Spinal cord (tissue), 10 donors: Measurements from ENCODE around the gene IFI35. TPM values are rescaled to one million over a fixed set of nuclear protein-coding genes. Genes with fewer than 3 reads are reported as not detected.
"Not testable (repeated sequence)": the region's sequence is repeated elsewhere in the genome, so short reads cannot be mapped to it uniquely, and the experiment has no call there.

Experiments
- DNase-seq, 6 donors: peaks; one replicate each; pipeline versions ENCODE4 v3.0.0 to v3.0.0-alpha.2; 2013 to 2015; ENCODE audit warnings: low spot score in 6 of 6, low read depth in 4 of 6
- H3K27ac ChIP-seq: one replicate; pipeline ENCODE4 v1.5.1; 2013; ENCODE audit warnings: low read depth, low read length, control low read depth
- H3K27me3 ChIP-seq: one replicate; pipeline ENCODE4 v1.6.1; 2013; ENCODE audit warnings: low read length; ENCODE audit not compliant: control insufficient read depth, insufficient read depth
- H3K36me3 ChIP-seq: one replicate; pipeline ENCODE4 v1.6.1; 2013; ENCODE audit warnings: low read length; ENCODE audit not compliant: control insufficient read depth, insufficient read depth
- H3K4me1 ChIP-seq: one replicate; pipeline ENCODE4 v1.6.1; 2013; ENCODE audit warnings: low read length; ENCODE audit not compliant: control insufficient read depth, insufficient read depth
- H3K4me3 ChIP-seq: one replicate; pipeline ENCODE4 v1.5.1; 2013; ENCODE audit warnings: low read depth, low read length, control low read depth
- H3K9me3 ChIP-seq: one replicate; pipeline ENCODE4 v1.6.1; 2013; ENCODE audit warnings: low read length; ENCODE audit not compliant: control insufficient read depth, insufficient read depth
- WGBS: methylation state at CpG from one replicate; pipeline ENCODE4 v1.1.5; 2013; ENCODE audit warnings: missing lambda C conversion rate; ENCODE audit not compliant: insufficient coverage; 5-methylcytosine and 5-hydroxymethylcytosine counted together
- polyA plus RNA-seq, 2 donors: library from polyadenylated mRNA; unstranded; fragments of 120-200 nt; gene quantifications; one replicate each; pipeline ENCODE4 v1.2.1, GENCODE V29; 2013; ENCODE audit not compliant: insufficient read length in 2 of 2
- small RNA-seq: library from RNA; depleted of rRNA; stranded (forward); fragments of <200 nt; gene quantifications from one replicate; pipeline ENCODE3, GENCODE V24; 2014; ENCODE audit warnings: low replicate concordance
- total RNA-seq, 2 donors: library from RNA; depleted of rRNA in 1 of 2; stranded (reverse); fragments of 120-200 nt in 1 of 2; fragments of >200 nt in 1 of 2; gene quantifications; one replicate each; pipeline versions ENCODE4 v1.2.3 to v1.2.4, GENCODE V29; 2013 to 2014
- donor health status: healthy.

Gene IFI35
- total and polyA plus RNA-seq, 4 donors = 8.5 to 32.5 (median 11.1) TPM

- Histone ChIP-seq H3K9me3 (no peaks in the 10 kb centered on the region), H3K4me1 (no peaks in the 10 kb centered on the region), H3K27ac (no peak overlapping the region), H3K36me3 (no peaks in the 10 kb centered on the region), H3K27me3 (no peaks in the 10 kb centered on the region), H3K4me3 (no peak overlapping the region)
- WGBS = 100% methylated on average over 1 of the region's 4 CpGs
- DNase-seq = no peak
Observed at GRCh38 chr17:43044024-43044423, 37.4 kb downstream of the IFI35 start.

- H3K27me3 ChIP-seq = no peaks in the 10 kb centered on the region
- peaks cover 3% of the 10 kb centered on the region for H3K36me3 ChIP-seq
- DNase-seq = no peak
- no peaks in the 10 kb centered on the region for H3K9me3 ChIP-seq
- WGBS = 100% methylated on average over 1 of the region's 1 CpG
- no peak overlapping the region for H3K27ac ChIP-seq
- H3K4me3 ChIP-seq = no peak overlapping the region
- no peaks in the 10 kb centered on the region for H3K4me1 ChIP-seq
Observed at GRCh38 chr17:43051969-43052368, 45.4 kb downstream of the IFI35 start.

- not testable (repeated sequence) for H3K36me3 ChIP-seq, H3K27ac ChIP-seq, H3K4me3 ChIP-seq, H3K27me3 ChIP-seq, H3K4me1 ChIP-seq, H3K9me3 ChIP-seq, DNase-seq
- WGBS = 100% methylated on average over 4 of the region's 7 CpGs
Observed at GRCh38 chr17:43053008-43053407, 46.4 kb downstream of the IFI35 start.

GRCh38 chr17:43056051-43056450, 49.5 kb downstream of the IFI35 start:
- H3K27me3 ChIP-seq = no peaks in the 10 kb centered on the region
- no peak overlapping the region for H3K27ac ChIP-seq
- peaks cover 3% of the 10 kb centered on the region for H3K36me3 ChIP-seq
- no peak overlapping the region for H3K4me3 ChIP-seq
- no CpG with 5 or more reads among the region's 7 CpGs for WGBS
- no peaks in the 10 kb centered on the region for H3K9me3 ChIP-seq
- DNase-seq = no peak
- H3K4me1 ChIP-seq = no peaks in the 10 kb centered on the region

GRCh38 chr17:43062984-43063638, 56.5 kb downstream of the IFI35 start:
- peak in 1 of 6 donors; percentile 18 for DNase-seq
- Histone ChIP-seq H3K4me3 (no peak overlapping the region), H3K27me3 (no peaks in the 10 kb centered on the region), H3K4me1 (no peaks in the 10 kb centered on the region), H3K9me3 (no peaks in the 10 kb centered on the region), H3K27ac (no peak overlapping the region), H3K36me3 (no peaks in the 10 kb centered on the region)
- WGBS = 91% methylated on average over 4 of the region's 10 CpGs

Small RNA genes lying within 50 kb of the gene (small RNA-seq; reads per million reads assigned to genes)
- not detected for gene AARSD1

Other genes with a start within 250 kb of the IFI35 start
- gene RAMP2, start 245.6 kb upstream of the IFI35 start, total RNA-seq = 100 to 1,000 TPM in 1 of 2 donors, 10 to 100 TPM in 1; 25.2 to 106 TPM
- gene RAMP2, start 245.6 kb upstream of the IFI35 start, polyA plus RNA-seq = 100 to 1,000 TPM in 1 of 2 donors, 10 to 100 TPM in 1; 79.3 to 100 TPM
- 100 to 1,000 TPM in 1 of 2 donors, 10 to 100 TPM in 1; 39.6 to 106 TPM for gene VPS25, start 233.3 kb upstream of the IFI35 start, total RNA-seq
- gene VPS25, start 233.3 kb upstream of the IFI35 start, polyA plus RNA-seq = 10 to 100 TPM; 54.1 to 64.9 TPM
- 10 to 100 TPM in 1 of 2 donors, 1 to 10 TPM in 1; 3.5 to 11.2 TPM for gene WNK4, start 226.2 kb upstream of the IFI35 start, total RNA-seq
- gene WNK4, start 226.2 kb upstream of the IFI35 start, polyA plus RNA-seq = 10 to 100 TPM in 1 of 2 donors, 1 to 10 TPM in 1; 1.9 to 14.1 TPM
- 100 to 1,000 TPM in 1 of 2 donors, 10 to 100 TPM in 1; 83.3 to 152 TPM for gene COA3, start 208.1 kb upstream of the IFI35 start, total RNA-seq
- 100 to 1,000 TPM; 126 to 127 TPM for gene COA3, start 208.1 kb upstream of the IFI35 start, polyA plus RNA-seq
- gene CNTD1, start 207.9 kb upstream of the IFI35 start, total RNA-seq = 1 to 10 TPM in 1 of 2 donors, under 1 TPM in 1; 0.50 to 1.3 TPM
- gene CNTD1, start 207.9 kb upstream of the IFI35 start, polyA plus RNA-seq = 1 to 10 TPM; 1.3 to 2.8 TPM
- gene BECN1, start 182.5 kb upstream of the IFI35 start, total RNA-seq = 10 to 100 TPM; 72.9 to 87.0 TPM
- 10 to 100 TPM; 60.5 to 65.1 TPM for gene BECN1, start 182.5 kb upstream of the IFI35 start, polyA plus RNA-seq
- gene PSME3, start 173.4 kb upstream of the IFI35 start, total RNA-seq = 10 to 100 TPM; 55.8 to 59.2 TPM
- 10 to 100 TPM; 96.6 to 98.5 TPM for gene PSME3, start 173.4 kb upstream of the IFI35 start, polyA plus RNA-seq
- gene AOC2, start 162.2 kb upstream of the IFI35 start, total RNA-seq = 1 to 10 TPM; 1.2 to 1.3 TPM
- gene AOC2, start 162.2 kb upstream of the IFI35 start, polyA plus RNA-seq = 1 to 10 TPM; 3.3 to 4.1 TPM
- gene AOC3, start 155.6 kb upstream of the IFI35 start, total RNA-seq = 1 to 10 TPM; 2.7 to 6.2 TPM
- 1 to 10 TPM; 2.9 to 3.0 TPM for gene AOC3, start 155.6 kb upstream of the IFI35 start, polyA plus RNA-seq
- gene G6PC1, start 106.0 kb upstream of the IFI35 start, total RNA-seq = under 1 TPM in 1 of 2 donors, not detected in 1; 0.06 TPM
- gene G6PC1, start 106.0 kb upstream of the IFI35 start, polyA plus RNA-seq = under 1 TPM; 0.05 to 0.11 TPM
- gene AARSD1, start 42.3 kb upstream of the IFI35 start, total RNA-seq = 10 to 100 TPM; 20.8 to 34.6 TPM
- 10 to 100 TPM; 69.2 to 91.2 TPM for gene AARSD1, start 42.3 kb upstream of the IFI35 start, polyA plus RNA-seq
- gene PTGES3L, start 26.7 kb upstream of the IFI35 start, total RNA-seq = 1 to 10 TPM; 1.5 to 1.8 TPM
- gene PTGES3L, start 26.7 kb upstream of the IFI35 start, polyA plus RNA-seq = 1 to 10 TPM; 6.6 to 8.2 TPM
- gene RUNDC1, start 26.2 kb upstream of the IFI35 start, total RNA-seq = 10 to 100 TPM; 12.2 to 12.5 TPM
- 10 to 100 TPM; 21.0 to 21.3 TPM for gene RUNDC1, start 26.2 kb upstream of the IFI35 start, polyA plus RNA-seq
- gene RPL27, start 8.4 kb upstream of the IFI35 start, total RNA-seq = 1,000 to 10,000 TPM in 1 of 2 donors, 100 to 1,000 TPM in 1; 670 to 1,375 TPM
- gene RPL27, start 8.4 kb upstream of the IFI35 start, polyA plus RNA-seq = 1,000 to 10,000 TPM in 1 of 2 donors, 100 to 1,000 TPM in 1; 939 to 1,002 TPM
- gene VAT1, start 15.6 kb downstream of the IFI35 start, total RNA-seq = 100 to 1,000 TPM in 1 of 2 donors, 10 to 100 TPM in 1; 80.8 to 139 TPM
- gene VAT1, start 15.6 kb downstream of the IFI35 start, polyA plus RNA-seq = 100 to 1,000 TPM; 225 to 239 TPM
- gene RND2, start 18.4 kb downstream of the IFI35 start, total RNA-seq = 10 to 100 TPM; 19.2 to 25.5 TPM
- 10 to 100 TPM; 81.8 to 86.9 TPM for gene RND2, start 18.4 kb downstream of the IFI35 start, polyA plus RNA-seq
- gene BRCA1, start 118.6 kb downstream of the IFI35 start, total RNA-seq = 10 to 100 TPM; 11.7 to 16.2 TPM
- gene BRCA1, start 118.6 kb downstream of the IFI35 start, polyA plus RNA-seq = 1 to 10 TPM; 8.5 to 9.1 TPM
- 100 to 1,000 TPM in 1 of 2 donors, 10 to 100 TPM in 1; 93.8 to 104 TPM for gene NBR1, start 164.4 kb downstream of the IFI35 start, total RNA-seq
- gene NBR1, start 164.4 kb downstream of the IFI35 start, polyA plus RNA-seq = 10 to 100 TPM; 79.3 to 86.7 TPM
- gene TMEM106A, start 205.1 kb downstream of the IFI35 start, total RNA-seq = 1 to 10 TPM; 2.6 to 6.9 TPM
- 1 to 10 TPM; 2.3 to 5.9 TPM for gene TMEM106A, start 205.1 kb downstream of the IFI35 start, polyA plus RNA-seq
- under 1 TPM in 1 of 2 donors, not detected in 1; 0.55 TPM for gene CCDC200, start 221.8 kb downstream of the IFI35 start, total RNA-seq
- 10 to 100 TPM in 1 of 2 donors, 1 to 10 TPM in 1; 4.4 to 11.0 TPM for gene CCDC200, start 221.8 kb downstream of the IFI35 start, polyA plus RNA-seq
- not detected for gene RNU2-1, start 227.2 kb downstream of the IFI35 start, total RNA-seq
- gene RNU2-1, start 227.2 kb downstream of the IFI35 start, polyA plus RNA-seq = 1 to 10 TPM in 1 of 2 donors, not detected in 1; 1.2 TPM